CD4-positive, alpha-beta T cell treated with Interleukin-15 for 4 hours (primary cell): ENCODE data around the gene EYA4.

Experiments used
- DNase-seq: peaks from one replicate; pipeline ENCODE4 v3.0.0-alpha.2; 2020; ENCODE audit warnings: low spot score

EYA4 gene

GRCh38 chr6:133242637-133243585 is 1.8 kb downstream of the EYA4 start:
- DNase-seq, result no peak

- DNase-seq, result no peak
Measured at GRCh38 chr6:133243723-133244305, 2.7 kb downstream of the EYA4 start.

GRCh38 chr6:133244519-133244918 is 3.4 kb downstream of the EYA4 start:
- DNase-seq, result no peak

- DNase-seq, result no peak
Measured at GRCh38 chr6:133245007-133245406, 3.9 kb downstream of the EYA4 start.

- no peak for DNase-seq
Measured at GRCh38 chr6:133245422-133245903, 4.3 kb downstream of the EYA4 start.

GRCh38 chr6:133247581-133247980 is 6.4 kb downstream of the EYA4 start:
- DNase-seq, result no peak

GRCh38 chr6:133248241-133249001 is 7.3 kb downstream of the EYA4 start:
- DNase-seq, result no peak

GRCh38 chr6:133251688-133252087 is 10.5 kb downstream of the EYA4 start:
- DNase-seq, result no peak

GRCh38 chr6:133254552-133255228 is 13.5 kb downstream of the EYA4 start:
- no peak for DNase-seq

GRCh38 chr6:133257545-133258105 is 16.5 kb downstream of the EYA4 start:
- DNase-seq, result no peak

GRCh38 chr6:133259561-133259960 is 18.4 kb downstream of the EYA4 start:
- DNase-seq, result no peak

GRCh38 chr6:133262804-133263203 is 21.6 kb downstream of the EYA4 start:
- no peak for DNase-seq

- no peak for DNase-seq
Measured at GRCh38 chr6:133265066-133265465, 23.9 kb downstream of the EYA4 start.

GRCh38 chr6:133266186-133266585 is 25.0 kb downstream of the EYA4 start:
- no peak for DNase-seq

GRCh38 chr6:133268621-133269020 is 27.5 kb downstream of the EYA4 start:
- no peak for DNase-seq

GRCh38 chr6:133274813-133275212 is 33.7 kb downstream of the EYA4 start:
- DNase-seq, result no peak

- DNase-seq, result no peak
Measured at GRCh38 chr6:133275213-133275612, 34.1 kb downstream of the EYA4 start.

- no peak for DNase-seq
Measured at GRCh38 chr6:133277228-133277899, 36.2 kb downstream of the EYA4 start.

GRCh38 chr6:133277900-133278545 is 36.9 kb downstream of the EYA4 start:
- no peak for DNase-seq

- no peak for DNase-seq
Measured at GRCh38 chr6:133286765-133287164, 45.6 kb downstream of the EYA4 start.

GRCh38 chr6:133288662-133289061 is 47.5 kb downstream of the EYA4 start:
- no peak for DNase-seq
